GM21515 (cell line): ENCODE results near the gene PCP2.
A peak's percentile ranks its signal among the peaks of the same experiment; 100 is the strongest.

Experiments
- ATAC-seq: cut with Tn5 transposase; IDR thresholded peaks from one replicate; pipeline ENCODE4 v1.9.1; 2021; ENCODE audit not compliant: unreplicated experiment

Gene PCP2

GRCh38 chr19:7633698-7634097, at the start of gene PCP2:
TSS of gene PCP2 (minus strand) at chr19:7633719. CDS start at chr19:7633457, 262 bp downstream.
- ATAC-seq = no peak

- no peak for ATAC-seq
Observed at GRCh38 chr19:7682175-7682855, 48.8 kb upstream of the PCP2 start.

GRCh38 chr19:7681340-7682174, 48.0 kb upstream of the PCP2 start:
- no peak for ATAC-seq

GRCh38 chr19:7680606-7681339, 47.3 kb upstream of the PCP2 start, which contains the start of gene TRAPPC5:
TSS of gene TRAPPC5 (plus strand) at chr19:7680833. CDS start at chr19:7682254, 1,421 bp downstream.
- peak; percentile 46 for ATAC-seq

- no peak for ATAC-seq
Observed at GRCh38 chr19:7679771-7680605, 46.5 kb upstream of the PCP2 start.

GRCh38 chr19:7678971-7679751, 45.6 kb upstream of the PCP2 start:
- no peak for ATAC-seq

GRCh38 chr19:7677669-7678311, 44.3 kb upstream of the PCP2 start:
- ATAC-seq = no peak

GRCh38 chr19:7676854-7677253, 43.3 kb upstream of the PCP2 start, which contains the start of gene MCEMP1:
TSS of gene MCEMP1 (plus strand) at chr19:7677090. CDS start at chr19:7677121, 31 bp downstream.
- no peak for ATAC-seq

- no peak for ATAC-seq
Observed at GRCh38 chr19:7676376-7676775, 42.9 kb upstream of the PCP2 start.

- no peak for ATAC-seq
Observed at GRCh38 chr19:7674010-7675005, 40.8 kb upstream of the PCP2 start.

- no peak for ATAC-seq
Observed at GRCh38 chr19:7672522-7672921, 39.0 kb upstream of the PCP2 start.

- no peak for ATAC-seq
Observed at GRCh38 chr19:7670790-7671189, 37.3 kb upstream of the PCP2 start.

- no peak for ATAC-seq
Observed at GRCh38 chr19:7670150-7670783, 36.7 kb upstream of the PCP2 start.

- no peak for ATAC-seq
Observed at GRCh38 chr19:7669641-7670040, 36.1 kb upstream of the PCP2 start.

- ATAC-seq = no peak
Observed at GRCh38 chr19:7668842-7669241, 35.3 kb upstream of the PCP2 start, which contains the start of gene RETN. TSS of gene RETN (plus strand) at chr19:7669049. CDS start at chr19:7669327, 278 bp downstream.

- ATAC-seq = no peak
Observed at GRCh38 chr19:7665076-7665475, 31.6 kb upstream of the PCP2 start.

GRCh38 chr19:7663706-7664105, 30.2 kb upstream of the PCP2 start:
- no peak for ATAC-seq
